Pulmonary artery endothelial cell (primary cell): ENCODE data around the gene CLEC18B. TPM values are rescaled to one million over a fixed set of nuclear protein-coding genes. Genes with fewer than 3 reads are reported as not detected.
"Not testable (repeated sequence)": the region's sequence is repeated elsewhere in the genome, so short reads cannot be mapped to it uniquely, and the experiment has no call there.

Experiments
- DNase-seq: peaks from one replicate; pipeline ENCODE4 v3.0.0-alpha.2; 2011; ENCODE audit warnings: low read depth, low spot score
- total RNA-seq: library from RNA; depleted of rRNA; stranded (reverse); fragments of >200 nt; gene quantifications from 2 replicates; pipeline ENCODE4 v1.2.3, GENCODE V29; 2014

Gene CLEC18B
- total RNA-seq, 1 donor from 2014 or later: not detected

- DNase-seq: no peak
Observed at GRCh38 chr16:74446866-74447265, 25.6 kb upstream of the CLEC18B start.

DNA sequence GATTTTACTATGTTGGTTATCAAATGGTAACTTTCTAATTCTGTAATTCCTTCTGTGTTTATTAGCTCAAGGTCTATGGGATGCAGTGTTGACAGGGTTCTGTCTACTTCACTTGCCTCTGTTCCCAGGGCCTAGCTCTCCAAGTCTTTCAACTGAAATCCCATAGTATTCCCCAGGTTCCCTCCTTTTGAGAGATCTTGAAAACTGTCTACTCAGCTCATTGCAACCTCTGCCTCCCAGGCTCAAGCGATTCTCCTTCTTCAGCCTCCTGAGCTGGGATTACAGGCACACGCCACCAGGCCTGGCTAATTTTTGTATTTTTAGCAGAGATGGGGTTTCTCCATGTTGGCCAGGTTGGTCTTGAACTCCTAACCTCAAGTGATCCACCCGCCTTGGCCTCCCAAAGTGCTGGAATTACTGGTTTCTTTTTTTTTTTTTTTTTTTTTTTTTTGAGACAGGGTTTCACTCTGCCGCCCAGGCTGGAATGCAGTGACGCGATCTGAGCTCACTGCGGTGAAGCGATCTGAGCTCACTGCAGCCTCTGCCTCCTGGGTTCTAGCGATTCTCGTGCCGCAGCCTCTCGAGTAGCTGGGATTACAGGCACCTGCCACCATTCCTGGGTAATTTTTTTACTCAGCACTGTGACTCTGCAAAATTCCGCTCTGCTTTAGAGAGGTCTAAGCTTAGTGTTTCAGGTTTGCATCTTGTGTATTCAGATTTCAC lies 22.5 kb upstream of the CLEC18B start:
- not testable (repeated sequence) for DNase-seq

DNA sequence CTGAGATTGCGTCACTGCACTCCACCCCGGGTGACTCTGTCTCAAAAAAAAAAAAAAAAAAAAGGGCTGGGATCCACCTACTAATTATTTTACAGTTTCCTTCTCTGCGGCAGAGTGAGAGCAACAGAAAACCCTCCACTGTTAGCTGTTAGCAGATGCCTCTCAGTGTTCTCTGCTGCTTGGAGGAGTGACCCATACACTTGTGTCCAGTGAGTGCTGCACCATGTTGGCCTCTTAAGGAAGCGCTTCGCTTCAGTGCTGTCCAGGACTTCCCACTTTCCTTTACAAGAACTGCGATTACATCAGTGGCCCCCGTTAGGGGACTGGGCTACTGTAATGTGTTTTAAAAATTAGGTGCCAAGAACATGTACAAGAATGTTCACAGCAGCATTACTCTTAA lies 18.4 kb upstream of the CLEC18B start:
- no peak for DNase-seq

GRCh38 chr16:74438492-74438979 lies 17.3 kb upstream of the CLEC18B start:
- no peak for DNase-seq

DNA sequence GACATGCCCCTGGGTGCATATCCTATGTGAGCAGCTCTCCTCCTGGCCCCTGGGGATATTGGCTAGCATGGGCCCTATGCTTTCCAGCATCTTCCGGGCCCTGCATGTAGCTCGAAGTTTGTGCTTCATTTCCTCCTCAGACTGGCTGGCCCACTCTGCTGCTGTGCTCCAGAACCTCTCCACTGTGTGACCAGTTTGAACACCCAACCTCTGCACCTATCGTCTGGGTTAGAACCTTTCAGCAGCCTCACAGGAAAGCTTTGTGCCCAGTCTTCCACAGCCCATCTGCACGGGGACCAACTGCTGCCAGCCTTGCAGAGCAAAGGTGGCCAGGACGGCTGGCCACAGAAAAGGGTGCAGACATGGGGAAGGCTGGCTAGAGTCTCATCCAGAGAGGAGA lies 10.2 kb upstream of the CLEC18B start:
- no peak for DNase-seq

DNA sequence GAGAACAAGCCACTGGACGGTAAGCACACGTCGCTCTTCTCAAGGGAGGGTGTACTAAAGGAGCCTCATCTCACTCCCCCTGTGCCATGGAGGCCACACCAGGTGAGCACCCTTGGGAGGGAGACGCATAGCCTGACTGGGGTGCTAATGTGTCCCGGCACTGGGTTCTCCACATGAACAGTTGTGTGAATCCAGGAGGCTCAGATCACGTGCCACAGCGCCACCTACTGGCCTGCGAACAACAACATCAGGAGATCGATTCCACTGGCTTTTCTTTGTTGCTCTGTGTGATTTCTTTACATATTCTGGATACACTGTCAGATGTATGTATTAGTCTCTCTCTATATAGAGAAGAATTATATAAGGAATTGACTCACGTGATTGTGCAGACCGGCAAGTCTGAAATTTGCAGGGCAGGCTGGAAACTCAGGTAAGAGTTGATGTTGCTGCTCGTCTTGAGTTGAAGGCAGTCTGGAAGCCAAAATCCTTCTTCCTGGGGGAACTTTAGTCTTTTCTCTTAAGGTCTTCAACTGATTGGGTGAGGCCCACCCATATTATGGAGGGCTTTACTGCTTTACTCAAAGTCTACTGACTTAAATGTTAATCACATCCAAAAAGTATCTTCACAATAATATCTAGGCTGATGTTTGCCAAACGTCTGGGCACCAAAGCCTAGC lies 8.9 kb upstream of the CLEC18B start:
- not testable (repeated sequence) for DNase-seq

- not testable (repeated sequence) for DNase-seq
Observed at GRCh38 chr16:74428493-74428892, 7.2 kb upstream of the CLEC18B start.

DNA sequence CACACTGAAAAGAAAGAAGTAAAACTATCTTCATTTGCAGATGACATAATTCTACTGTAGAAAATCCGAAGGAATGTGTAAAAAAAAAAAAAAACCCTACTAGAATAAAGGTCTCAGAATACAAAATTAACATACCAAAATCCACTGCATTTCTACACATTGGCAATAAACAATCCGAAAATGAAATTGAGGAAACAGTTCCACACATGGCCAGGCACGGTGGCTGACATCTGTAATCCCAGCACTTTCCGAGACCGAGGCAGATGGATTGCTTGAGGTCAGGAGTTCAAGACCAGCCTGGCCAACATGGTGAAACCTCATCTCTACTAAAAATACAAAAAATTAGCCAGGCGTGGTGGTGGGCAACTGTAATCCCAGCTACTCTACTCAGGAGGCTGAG lies 4.5 kb upstream of the CLEC18B start:
- DNase-seq: not testable (repeated sequence)

DNA sequence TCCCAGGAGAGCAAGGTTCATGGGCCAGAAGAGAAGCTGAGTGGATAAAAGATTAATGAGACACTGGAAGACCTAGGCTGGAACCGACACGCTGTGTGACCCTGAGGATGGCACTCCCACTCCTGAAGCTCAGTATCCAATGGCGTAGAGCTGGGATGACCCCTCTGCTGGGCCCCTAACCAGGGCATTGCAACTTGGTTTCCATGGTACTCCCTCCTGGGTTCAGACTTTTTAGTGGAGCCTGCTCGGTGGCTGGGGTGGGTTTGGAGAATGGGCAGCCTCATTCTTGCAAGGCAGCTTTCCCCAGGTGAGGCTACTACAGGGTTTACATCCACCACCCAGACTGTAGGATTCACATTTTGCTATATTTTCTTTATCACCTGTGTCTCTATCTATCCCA lies 2.4 kb upstream of the CLEC18B start:
- not testable (repeated sequence) for DNase-seq

- not testable (repeated sequence) for DNase-seq
Observed at GRCh38 chr16:74422086-74422485, 808 bp upstream of the CLEC18B start.

- DNase-seq: not testable (repeated sequence)
Observed at GRCh38 chr16:74421482-74421785, 156 bp upstream of the CLEC18B start.

DNA sequence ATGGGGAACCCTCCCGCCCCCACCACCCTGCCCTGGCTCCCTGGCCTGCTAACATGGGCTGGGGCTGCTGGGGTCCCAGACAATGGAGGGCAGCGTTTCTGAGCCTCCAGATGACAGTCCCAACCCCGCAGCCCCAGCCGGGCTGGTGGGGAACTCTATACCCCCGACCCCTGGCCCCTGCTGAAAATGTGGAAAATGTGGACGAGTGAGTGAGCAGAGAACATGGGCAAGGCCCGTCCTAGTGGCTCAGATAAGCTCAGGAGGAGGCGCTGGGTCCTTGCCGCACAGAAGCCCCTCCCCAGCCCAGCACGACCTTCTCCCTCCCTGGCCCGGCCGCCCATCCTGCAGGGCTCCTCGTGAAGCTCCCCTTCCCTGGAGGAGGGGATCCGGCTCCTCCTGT lies 1.5 kb downstream of the CLEC18B start:
- DNase-seq: not testable (repeated sequence)

- DNase-seq: not testable (repeated sequence)
Observed at GRCh38 chr16:74417897-74418296, 3.4 kb downstream of the CLEC18B start.

GRCh38 chr16:74413920-74414319 lies 7.4 kb downstream of the CLEC18B start:
- DNase-seq: not testable (repeated sequence)

GRCh38 chr16:74413485-74413884 lies 7.8 kb downstream of the CLEC18B start:
- DNase-seq: not testable (repeated sequence)

DNA sequence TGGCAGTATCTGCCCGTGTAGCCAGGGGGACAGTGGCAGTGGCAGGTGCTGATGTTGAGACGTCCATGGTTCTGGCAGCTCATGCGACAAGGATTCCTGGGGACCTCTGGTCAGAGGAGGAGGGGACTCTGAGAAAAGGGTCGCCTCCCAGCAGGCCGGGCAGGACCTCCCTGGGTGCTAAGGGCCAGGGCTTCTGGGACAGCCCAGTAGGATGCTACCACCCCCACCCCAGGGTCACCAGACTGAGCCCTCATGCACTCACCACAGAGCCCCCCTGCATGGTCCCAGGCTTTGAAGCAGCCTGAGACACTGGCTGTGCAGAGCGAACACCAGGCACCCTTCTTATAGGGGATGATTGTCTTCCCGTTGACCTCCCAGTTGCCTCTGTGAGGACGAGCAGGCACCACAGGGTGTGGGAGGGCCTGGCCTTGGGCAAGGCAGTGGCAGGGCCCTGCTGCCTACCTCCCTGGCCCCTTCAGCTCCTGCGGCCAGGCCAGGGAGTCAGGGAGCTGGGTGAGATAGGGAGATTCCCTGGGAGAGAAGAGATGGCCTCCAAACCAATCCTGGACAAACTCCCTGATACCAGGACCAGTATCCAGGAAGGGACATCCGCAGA lies 8.4 kb downstream of the CLEC18B start:
- not testable (repeated sequence) for DNase-seq

DNA sequence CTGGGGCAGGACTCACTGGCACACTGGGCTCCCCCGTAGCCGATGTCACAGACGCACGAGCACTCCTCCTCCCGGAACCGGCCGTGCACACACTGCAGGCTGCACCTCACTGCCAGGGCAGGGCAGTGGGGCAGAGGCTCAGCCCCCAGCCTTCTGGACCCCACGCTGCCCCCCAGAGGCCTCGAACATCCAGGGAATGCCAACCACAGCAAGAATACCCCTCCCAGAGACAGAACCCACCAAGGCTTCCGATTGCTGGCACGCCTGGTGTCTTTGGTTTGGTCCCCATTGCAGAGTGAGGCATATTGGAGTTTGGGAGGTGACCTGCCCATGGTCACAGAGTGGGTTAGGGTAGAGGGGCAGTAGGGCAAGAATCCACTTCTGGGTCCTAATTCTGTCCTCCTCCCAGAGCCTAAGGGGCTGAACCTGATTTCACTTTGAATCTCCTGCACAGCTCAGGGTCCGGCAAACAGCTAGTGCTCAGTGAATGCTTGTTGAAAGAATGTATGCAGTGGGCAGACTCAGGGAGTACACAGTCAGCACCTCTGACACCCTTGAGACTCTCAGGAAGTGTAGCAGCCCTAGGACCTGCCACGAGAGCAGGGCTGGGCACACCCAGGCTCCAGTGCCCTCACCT lies 9.0 kb downstream of the CLEC18B start:
- not testable (repeated sequence) for DNase-seq

DNA sequence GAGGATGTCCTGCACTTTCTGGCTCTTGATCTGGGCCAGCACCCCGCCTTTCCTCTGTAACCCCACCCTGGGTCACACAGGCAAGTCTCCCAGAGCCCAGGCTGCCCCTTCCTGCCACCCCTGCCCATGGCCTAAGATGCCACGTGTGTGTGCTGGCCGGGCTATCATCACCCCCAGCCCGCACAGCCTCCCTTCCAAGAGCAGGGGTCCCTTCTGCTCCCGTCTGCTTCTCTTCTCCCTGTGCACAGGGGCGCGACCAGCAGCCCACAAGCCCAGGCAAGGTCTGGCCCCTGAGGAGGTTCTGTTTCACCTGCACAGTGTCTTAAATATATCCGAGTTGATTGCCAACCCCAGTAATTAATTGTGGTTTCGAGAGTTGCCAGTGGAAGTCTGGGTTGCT lies 10.3 kb downstream of the CLEC18B start:
- not testable (repeated sequence) for DNase-seq

GRCh38 chr16:74410057-74410957 lies 11.0 kb downstream of the CLEC18B start:
- not testable (repeated sequence) for DNase-seq

DNA sequence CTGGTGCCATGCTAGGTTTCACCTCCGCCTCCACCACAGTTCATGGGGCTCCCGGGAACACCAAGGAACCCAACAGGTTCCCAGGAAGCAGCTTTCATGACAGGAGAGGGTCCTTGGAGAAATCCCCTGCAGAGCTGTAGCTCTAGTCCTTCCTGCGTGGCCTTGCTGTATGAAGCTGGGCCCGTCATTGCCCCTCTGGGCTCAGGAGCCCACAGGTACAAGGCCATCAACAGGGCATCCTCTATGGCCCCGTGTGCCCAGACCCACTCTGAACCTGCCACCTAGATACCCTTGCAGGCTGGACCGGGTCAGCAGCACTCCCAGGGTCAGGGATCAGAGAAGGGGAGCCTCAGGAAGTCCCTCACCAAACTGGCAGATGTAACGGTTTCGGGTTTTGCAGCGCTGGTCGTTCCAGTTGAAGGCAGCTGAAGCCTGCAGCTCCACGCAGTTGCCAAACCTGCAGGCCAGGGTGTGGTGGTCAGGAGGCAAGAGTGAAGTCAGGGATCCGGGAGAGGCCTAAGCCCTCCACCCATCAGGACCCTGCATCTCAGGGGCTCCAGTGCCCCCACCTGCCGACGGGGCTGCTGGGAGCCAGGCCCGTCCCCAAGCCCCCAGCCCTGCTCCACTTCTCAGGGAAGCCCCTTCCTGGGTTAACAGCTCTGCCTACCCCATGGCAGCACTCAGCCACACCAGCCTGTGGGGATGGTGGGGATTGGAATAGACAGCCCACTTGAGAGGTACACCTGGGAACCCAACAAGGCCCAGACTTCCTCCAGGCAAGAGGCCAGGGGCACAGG lies 11.9 kb downstream of the CLEC18B start:
- not testable (repeated sequence) for DNase-seq
